NCI-H82 (cell line): ENCODE results near the gene HAX1.
"Not testable (repeated sequence)": the region's sequence is repeated elsewhere in the genome, so short reads cannot be mapped to it uniquely, and the experiment has no call there.

Experiments used
- DNase-seq: peaks from one replicate; lab custom pipeline; 2025; lab: John Stamatoyannopoulos, UW

Gene HAX1

GRCh38 chr1:154272217-154272998 is at the start of gene HAX1:
Gene HAX1, plus strand, starts transcription at chr1:154272629. Its CDS starts 95 bp downstream, at chr1:154272724.
- DNase-seq, result peak; percentile 98

GRCh38 chr1:154222918-154223317 is 49.5 kb upstream of the HAX1 start:
- DNase-seq, result no peak

- no peak for DNase-seq
Observed at GRCh38 chr1:154223621-154224020, 48.8 kb upstream of the HAX1 start.

GRCh38 chr1:154225370-154225769 is 47.1 kb upstream of the HAX1 start:
- no peak for DNase-seq

GRCh38 chr1:154231112-154231511 is 41.3 kb upstream of the HAX1 start:
- DNase-seq, result not testable (repeated sequence)

GRCh38 chr1:154233127-154233526 is 39.3 kb upstream of the HAX1 start:
- not testable (repeated sequence) for DNase-seq

GRCh38 chr1:154236855-154237254 is 35.6 kb upstream of the HAX1 start:
- DNase-seq, result no peak

- DNase-seq, result no peak
Observed at GRCh38 chr1:154237435-154237834, 35.0 kb upstream of the HAX1 start.

GRCh38 chr1:154237880-154238506 is 34.4 kb upstream of the HAX1 start:
- DNase-seq, result no peak

- DNase-seq, result no peak
Observed at GRCh38 chr1:154239491-154239890, 32.9 kb upstream of the HAX1 start.

GRCh38 chr1:154240294-154240833 is 32.1 kb upstream of the HAX1 start:
- no peak for DNase-seq

- peak; percentile 26 for DNase-seq
Observed at GRCh38 chr1:154241703-154242351, 30.6 kb upstream of the HAX1 start.

- no peak for DNase-seq
Observed at GRCh38 chr1:154253671-154254070, 18.8 kb upstream of the HAX1 start.

GRCh38 chr1:154256686-154257085 is 15.7 kb upstream of the HAX1 start:
- DNase-seq, result no peak

- DNase-seq, result no peak
Observed at GRCh38 chr1:154258784-154259183, 13.6 kb upstream of the HAX1 start.

- DNase-seq, result no peak
Observed at GRCh38 chr1:154260127-154260526, 12.3 kb upstream of the HAX1 start.

GRCh38 chr1:154263465-154264332 is 8.7 kb upstream of the HAX1 start:
- peak; percentile 20 for DNase-seq

GRCh38 chr1:154264454-154264853 is 8.0 kb upstream of the HAX1 start:
- no peak for DNase-seq

- DNase-seq, result no peak
Observed at GRCh38 chr1:154265586-154265985, 6.8 kb upstream of the HAX1 start.

- DNase-seq, result no peak
Observed at GRCh38 chr1:154270833-154271232, 1.6 kb upstream of the HAX1 start.

GRCh38 chr1:154272999-154273563 is 652 bp downstream of the HAX1 start:
- no peak for DNase-seq
